ENCODE data around the gene KCNK5. TPM values are rescaled to one million over a fixed set of nuclear protein-coding genes. Genes with fewer than 3 reads are reported as not detected.

Gene KCNK5
- total and polyA plus RNA-seq, 9 of the 15 experiments (the other 6 are each of a cell fraction or from before 2014, with no cell fraction given): 1.5 to 45.8 (median 25.8) TPM

DNA sequence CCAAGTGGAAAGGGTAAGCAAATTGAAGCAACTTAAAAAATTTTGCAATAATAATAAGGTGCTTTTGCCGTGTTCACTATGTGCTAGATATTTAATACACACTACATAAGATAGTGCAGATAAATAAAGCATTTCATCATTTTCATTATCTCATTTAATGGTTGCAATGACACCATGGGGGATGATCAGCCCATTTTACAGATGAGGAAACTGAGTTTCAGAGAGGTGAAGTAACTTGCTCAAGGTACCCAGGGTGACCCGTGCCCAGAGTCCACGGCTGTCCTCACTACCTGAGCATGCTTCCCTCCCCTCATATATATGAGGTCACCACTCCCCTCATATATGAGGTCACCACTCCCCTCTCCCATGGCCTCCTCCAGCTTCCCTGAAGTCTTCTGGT, 7.5 kb upstream of the KCNK5 start (continued):
- TF ChIP-seq, protein P1, sequence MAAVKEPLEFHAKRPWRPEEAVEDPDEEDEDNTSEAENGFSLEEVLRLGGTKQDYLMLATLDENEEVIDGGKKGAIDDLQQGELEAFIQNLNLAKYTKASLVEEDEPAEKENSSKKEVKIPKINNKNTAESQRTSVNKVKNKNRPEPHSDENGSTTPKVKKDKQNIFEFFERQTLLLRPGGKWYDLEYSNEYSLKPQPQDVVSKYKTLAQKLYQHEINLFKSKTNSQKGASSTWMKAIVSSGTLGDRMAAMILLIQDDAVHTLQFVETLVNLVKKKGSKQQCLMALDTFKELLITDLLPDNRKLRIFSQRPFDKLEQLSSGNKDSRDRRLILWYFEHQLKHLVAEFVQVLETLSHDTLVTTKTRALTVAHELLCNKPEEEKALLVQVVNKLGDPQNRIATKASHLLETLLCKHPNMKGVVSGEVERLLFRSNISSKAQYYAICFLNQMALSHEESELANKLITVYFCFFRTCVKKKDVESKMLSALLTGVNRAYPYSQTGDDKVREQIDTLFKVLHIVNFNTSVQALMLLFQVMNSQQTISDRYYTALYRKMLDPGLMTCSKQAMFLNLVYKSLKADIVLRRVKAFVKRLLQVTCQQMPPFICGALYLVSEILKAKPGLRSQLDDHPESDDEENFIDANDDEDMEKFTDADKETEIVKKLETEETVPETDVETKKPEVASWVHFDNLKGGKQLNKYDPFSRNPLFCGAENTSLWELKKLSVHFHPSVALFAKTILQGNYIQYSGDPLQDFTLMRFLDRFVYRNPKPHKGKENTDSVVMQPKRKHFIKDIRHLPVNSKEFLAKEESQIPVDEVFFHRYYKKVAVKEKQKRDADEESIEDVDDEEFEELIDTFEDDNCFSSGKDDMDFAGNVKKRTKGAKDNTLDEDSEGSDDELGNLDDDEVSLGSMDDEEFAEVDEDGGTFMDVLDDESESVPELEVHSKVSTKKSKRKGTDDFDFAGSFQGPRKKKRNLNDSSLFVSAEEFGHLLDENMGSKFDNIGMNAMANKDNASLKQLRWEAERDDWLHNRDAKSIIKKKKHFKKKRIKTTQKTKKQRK (IDR thresholded peaks at IDR 0.05; ENCODE audit: borderline replicate concordance, low read depth, low read length): no peak
- TF ChIP-seq FIP1L1 (IDR thresholded peaks at IDR 0.05; ENCODE audit: low read depth, low read length, poor library complexity, severe bottlenecking): no peak
- TF ChIP-seq KDM1A (IDR thresholded peaks at IDR 0.05): peak in 1 of 2 experiments; percentile 62; a peak in 2 of 4 replicates
- peak; percentile 90 for TF ChIP-seq ADNP (tag; IDR thresholded peaks at IDR 0.05)
- no peak for TF ChIP-seq ZNF174 (CRISPR knock-in tag; IDR thresholded peaks at IDR 0.05)
- no peak for TF ChIP-seq MTA2 (IDR thresholded peaks at IDR 0.05; ENCODE audit: low read depth)
- no peak for TF ChIP-seq ZNF644 (tag; IDR thresholded peaks at IDR 0.05; ENCODE audit: low read depth)
- TF ChIP-seq GABPA (tag; conservative IDR thresholded peaks at IDR 0.05; ENCODE audit: low read depth): no peak
- TF ChIP-seq ZNF282 (CRISPR knock-in tag; IDR thresholded peaks at IDR 0.05): no peak
- TF ChIP-seq, protein P2, sequence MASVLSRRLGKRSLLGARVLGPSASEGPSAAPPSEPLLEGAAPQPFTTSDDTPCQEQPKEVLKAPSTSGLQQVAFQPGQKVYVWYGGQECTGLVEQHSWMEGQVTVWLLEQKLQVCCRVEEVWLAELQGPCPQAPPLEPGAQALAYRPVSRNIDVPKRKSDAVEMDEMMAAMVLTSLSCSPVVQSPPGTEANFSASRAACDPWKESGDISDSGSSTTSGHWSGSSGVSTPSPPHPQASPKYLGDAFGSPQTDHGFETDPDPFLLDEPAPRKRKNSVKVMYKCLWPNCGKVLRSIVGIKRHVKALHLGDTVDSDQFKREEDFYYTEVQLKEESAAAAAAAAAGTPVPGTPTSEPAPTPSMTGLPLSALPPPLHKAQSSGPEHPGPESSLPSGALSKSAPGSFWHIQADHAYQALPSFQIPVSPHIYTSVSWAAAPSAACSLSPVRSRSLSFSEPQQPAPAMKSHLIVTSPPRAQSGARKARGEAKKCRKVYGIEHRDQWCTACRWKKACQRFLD (CRISPR knock-in tag; IDR thresholded peaks at IDR 0.05): no peak
